HUES6 (cell line): ENCODE data around the gene PSMG4.
A peak's percentile ranks its signal among the peaks of the same experiment; 100 is the strongest.
"Not testable (repeated sequence)": the region's sequence is repeated elsewhere in the genome, so short reads cannot be mapped to it uniquely, and the experiment has no call there.

ENCODE experiments used
- H3K27ac ChIP-seq: 2 replicates; pipeline ENCODE4 v1.7.0; 2013; ENCODE audit warnings: low read depth, mild to moderate bottlenecking, low read length, inconsistent platforms
- H3K27me3 ChIP-seq: 2 replicates; pipeline ENCODE4 v1.6.1; 2013; ENCODE audit warnings: low read length; ENCODE audit not compliant: control insufficient read depth, insufficient read depth
- H3K36me3 ChIP-seq: 2 replicates; pipeline ENCODE4 v1.6.1; 2013; ENCODE audit warnings: low read length; ENCODE audit not compliant: control insufficient read depth, insufficient read depth
- H3K4me1 ChIP-seq: 2 replicates; pipeline ENCODE4 v1.6.1; 2013; ENCODE audit warnings: low read length; ENCODE audit not compliant: control insufficient read depth, insufficient read depth
- H3K4me3 ChIP-seq: 2 replicates; pipeline ENCODE4 v1.5.1; 2013; ENCODE audit warnings: low read depth, low read length
- H3K9ac ChIP-seq: one replicate; pipeline ENCODE4 v1.6.1; 2013; ENCODE audit warnings: mild to moderate bottlenecking, low read length
- H3K9me3 ChIP-seq: 2 replicates; pipeline ENCODE4 v1.6.1; 2013; ENCODE audit warnings: low read depth, low read length; ENCODE audit not compliant: control insufficient read depth, insufficient read depth

The PSMG4 gene

GRCh38 chr6:3241745-3242144 lies 17.0 kb upstream of the PSMG4 start:
- H3K9ac ChIP-seq, H3K9me3 ChIP-seq, H3K4me1 ChIP-seq, H3K27ac ChIP-seq, H3K27me3 ChIP-seq, H3K4me3 ChIP-seq, H3K36me3 ChIP-seq: not testable (repeated sequence)

- Histone ChIP-seq H3K27ac (no peak overlapping the region), H3K4me3 (no peak overlapping the region), H3K9ac (no peak overlapping the region), H3K36me3 (no peaks in the 10 kb centered on the region), H3K27me3 (no peaks in the 10 kb centered on the region), H3K4me1 (peaks cover 8% of the 10 kb centered on the region), H3K9me3 (no peaks in the 10 kb centered on the region)
These were observed 16.0 kb upstream of the PSMG4 start for GRCh38 chr6:3242768-3243167.

GRCh38 chr6:3244003-3244831 lies 14.5 kb upstream of the PSMG4 start:
- H3K27ac ChIP-seq, result no peak overlapping the region
- no peak overlapping the region for H3K9ac ChIP-seq
- H3K4me3 ChIP-seq, result no peak overlapping the region
- no peaks in the 10 kb centered on the region for H3K36me3 ChIP-seq
- H3K9me3 ChIP-seq, result no peaks in the 10 kb centered on the region
- H3K4me1 ChIP-seq, result peaks cover 14% of the 10 kb centered on the region
- H3K27me3 ChIP-seq, result no peaks in the 10 kb centered on the region

GRCh38 chr6:3244832-3245161 lies 13.9 kb upstream of the PSMG4 start:
- not testable (repeated sequence) for H3K27me3 ChIP-seq, H3K9me3 ChIP-seq, H3K4me3 ChIP-seq, H3K36me3 ChIP-seq, H3K27ac ChIP-seq, H3K9ac ChIP-seq
- peaks cover 14% of the 10 kb centered on the region for H3K4me1 ChIP-seq

GRCh38 chr6:3245216-3245615 lies 13.5 kb upstream of the PSMG4 start:
- peaks cover 14% of the 10 kb centered on the region for H3K4me1 ChIP-seq
- no peaks in the 10 kb centered on the region for H3K27me3 ChIP-seq
- no peak overlapping the region for H3K9ac ChIP-seq
- H3K4me3 ChIP-seq, result no peak overlapping the region
- H3K9me3 ChIP-seq, result no peaks in the 10 kb centered on the region
- no peaks in the 10 kb centered on the region for H3K36me3 ChIP-seq
- H3K27ac ChIP-seq, result no peak overlapping the region

- H3K27me3 ChIP-seq, result peaks cover 4% of the 10 kb centered on the region; the same call in 1 of the 2 replicates
- H3K9me3 ChIP-seq, result no peaks in the 10 kb centered on the region
- peak overlapping the region; percentile 13 for H3K4me3 ChIP-seq
- peak overlapping the region; percentile 44 for H3K9ac ChIP-seq
- H3K4me1 ChIP-seq, result peaks cover 30% of the 10 kb centered on the region
- no peaks in the 10 kb centered on the region for H3K36me3 ChIP-seq
- H3K27ac ChIP-seq, result no peak overlapping the region
These were observed 11.2 kb upstream of the PSMG4 start for GRCh38 chr6:3247255-3248146.

GRCh38 chr6:3249821-3250220 lies 8.9 kb upstream of the PSMG4 start:
- peaks cover 4% of the 10 kb centered on the region; the same call in 1 of the 2 replicates for H3K27me3 ChIP-seq
- peaks cover 36% of the 10 kb centered on the region for H3K4me1 ChIP-seq
- H3K36me3 ChIP-seq, result no peaks in the 10 kb centered on the region
- H3K4me3 ChIP-seq, result no peak overlapping the region
- no peak overlapping the region for H3K9ac ChIP-seq
- H3K27ac ChIP-seq, result no peak overlapping the region
- no peaks in the 10 kb centered on the region; the same call in 1 of the 2 replicates for H3K9me3 ChIP-seq

- no peak overlapping the region for H3K9ac ChIP-seq
- no peak overlapping the region for H3K4me3 ChIP-seq
- peaks cover 36% of the 10 kb centered on the region for H3K4me1 ChIP-seq
- no peaks in the 10 kb centered on the region for H3K36me3 ChIP-seq
- H3K27ac ChIP-seq, result no peak overlapping the region
- peaks cover 4% of the 10 kb centered on the region; the same call in 1 of the 2 replicates for H3K27me3 ChIP-seq
- H3K9me3 ChIP-seq, result no peaks in the 10 kb centered on the region; the same call in 1 of the 2 replicates
These were observed 8.5 kb upstream of the PSMG4 start for GRCh38 chr6:3250231-3250675.

- H3K4me3 ChIP-seq, result peak overlapping the region; percentile 10
- H3K36me3 ChIP-seq, result no peaks in the 10 kb centered on the region
These were observed 7.1 kb upstream of the PSMG4 start for GRCh38 chr6:3251462-3252314.

GRCh38 chr6:3252369-3252768 lies 6.4 kb upstream of the PSMG4 start:
- no peak overlapping the region for H3K27ac ChIP-seq
- no peaks in the 10 kb centered on the region for H3K36me3 ChIP-seq
- H3K4me1 ChIP-seq, result peaks cover 32% of the 10 kb centered on the region
- H3K4me3 ChIP-seq, result no peak overlapping the region
- no peaks in the 10 kb centered on the region; the same call in 1 of the 2 replicates for H3K9me3 ChIP-seq
- no peak overlapping the region for H3K9ac ChIP-seq
- H3K27me3 ChIP-seq, result peaks cover 4% of the 10 kb centered on the region; the same call in 1 of the 2 replicates

More at GRCh38 chr6:3251462-3252314, 7.1 kb upstream of the PSMG4 start:
- peaks cover 36% of the 10 kb centered on the region for H3K4me1 ChIP-seq
- H3K9ac ChIP-seq, result no peak overlapping the region
- H3K27me3 ChIP-seq, result peaks cover 4% of the 10 kb centered on the region; the same call in 1 of the 2 replicates
- H3K9me3 ChIP-seq, result no peaks in the 10 kb centered on the region; the same call in 1 of the 2 replicates
- no peak overlapping the region for H3K27ac ChIP-seq
